Upper lobe of left lung (tissue), 6 donors: ENCODE measurements around the gene MRPL40. TPM values are rescaled to one million over a fixed set of nuclear protein-coding genes. Genes with fewer than 3 reads are reported as not detected.
A peak's percentile ranks its signal among the peaks of the same experiment; 100 is the strongest.

ENCODE experiments used
- ATAC-seq, 2 donors: fragments of 200-7000 bp; cut with Tn5 transposase; one replicate each; pipeline ENCODE4 v1.9.1; 2022; ENCODE audit warnings: mild to moderate bottlenecking in 2 of 2, moderate library complexity in 2 of 2; ENCODE audit not compliant: low FRiP score in 2 of 2
- DNase-seq, 2 donors: peaks; one replicate each; pipeline ENCODE4 v3.0.0-alpha.2; 2019 to 2020
- H3K27ac ChIP-seq, 4 donors: fragments of 200-600 bp; sonication (generic); one replicate each; pipeline ENCODE4 v1.5.1; 2016 to 2019
- H3K27me3 ChIP-seq, 4 donors: fragments of 200-600 bp; sonication (generic); one replicate each; pipeline ENCODE4 v1.5.1; 2017 to 2019
- H3K36me3 ChIP-seq, 4 donors: fragments of 200-600 bp; sonication (generic); one replicate each; pipeline ENCODE4 v1.5.1; 2016 to 2019
- H3K4me1 ChIP-seq, 4 donors: fragments of 200-600 bp; sonication (generic); one replicate each; pipeline ENCODE4 v1.5.1; 2018 to 2019
- H3K4me3 ChIP-seq, 4 donors: fragments of 200-600 bp; sonication (generic); one replicate each; pipeline ENCODE4 v1.5.1; 2017 to 2019; ENCODE audit warnings: mild to moderate bottlenecking in 2 of 4, moderate library complexity in 1 of 4
- H3K9me3 ChIP-seq, 4 donors: fragments of 200-600 bp; sonication (generic); one replicate each; pipeline ENCODE4 v1.5.1; 2018 to 2019
- EP300 ChIP-seq, 4 donors: sonication (generic); formaldehyde crosslinking; IDR thresholded peaks; one replicate each; pipeline ENCODE4 v1.5.1; 2017; ENCODE audit warnings: antibody characterized with exemption in 4 of 4, control low read depth in 2 of 4
- POLR2A ChIP-seq, 4 donors: fragments of 450-650 bp; IDR thresholded peaks; one replicate each; pipeline ENCODE4 v1.5.1; 2016 to 2017; ENCODE audit warnings: antibody characterized with exemption in 4 of 4, mild to moderate bottlenecking in 2 of 4
- POLR2AphosphoS5 ChIP-seq, 2 donors: sonication (generic); formaldehyde crosslinking; IDR thresholded peaks; one replicate each; pipeline ENCODE4 v1.5.1; 2017; ENCODE audit warnings: antibody characterized with exemption in 2 of 2
- WGBS, 2 donors: methylation state at CpG; one replicate each; pipeline ENCODE4 v1.1.5; 2017 to 2018; 5-methylcytosine and 5-hydroxymethylcytosine counted together
- total RNA-seq, 6 donors: library from RNA; depleted of rRNA in 4 of 6; stranded (reverse); fragments of >200 nt in 4 of 6; gene quantifications; one replicate each; pipeline versions ENCODE4 v1.1.0 to v1.2.1, GENCODE V29; 2016 to 2021
- TF ChIP-seq, protein P1 (sequence below), 6 experiments: fragments of 450-650 bp in 4 of 6; fragments of 200-600 bp in 2 of 6; sonication (generic) in 2 of 6; IDR thresholded peaks; one replicate each; pipeline ENCODE4 v1.5.1; 2016 to 2019; ENCODE audit warnings: antibody characterized with exemption in 6 of 6
- donor health status: DM: no; HTN: no; CAD: no; lungs with moderate emphysema.
- donor health status: DM: no; HTN: yes; CAD: no; lungs with severe emphysema.

MRPL40 gene
- total RNA-seq, 6 donors from 2014 or later, result 18.9 to 27.3 (median 22.9) TPM

DNA sequence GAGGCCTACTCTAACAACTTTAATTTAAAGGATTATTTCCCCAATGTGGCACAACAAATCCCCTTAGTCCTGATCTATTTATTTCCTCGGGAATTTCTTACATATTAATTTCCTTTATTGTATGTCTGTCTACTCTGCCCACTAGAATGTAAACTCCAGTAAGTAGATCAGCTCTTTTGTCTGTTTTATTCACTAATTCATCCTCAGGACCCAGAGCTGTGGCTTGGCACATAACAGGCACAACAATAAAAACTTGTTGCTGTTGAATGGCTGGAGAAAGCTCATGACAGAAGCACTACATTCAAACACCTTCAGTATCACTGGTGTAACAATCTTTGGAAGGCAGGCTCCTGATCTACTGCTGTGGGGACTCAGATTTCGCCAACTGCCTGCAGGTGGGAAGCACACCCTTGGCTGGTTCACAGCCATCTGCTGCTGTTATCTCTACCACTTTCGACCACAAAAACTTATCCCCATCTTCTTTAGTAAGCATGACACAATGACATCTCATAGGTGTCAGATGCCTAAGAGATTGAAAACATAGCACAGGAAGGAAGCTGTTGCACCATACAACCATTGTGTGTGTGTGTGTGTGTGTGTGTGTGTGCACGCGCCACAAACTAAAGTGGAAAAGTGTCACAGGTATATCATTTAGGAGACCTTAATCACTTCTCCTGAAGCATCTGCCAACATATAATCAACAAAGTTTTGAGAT, 12.7 kb upstream of the MRPL40 start:
- Histone ChIP-seq H3K4me3 (no peak overlapping the region), H3K4me1 (peaks cover 4 to 26% (median 11%) of the 10 kb centered on the region in 4 donors), H3K27me3 (no peaks in the 10 kb centered on the region), H3K36me3 (no peaks in the 10 kb centered on the region), H3K9me3 (no peaks in the 10 kb centered on the region), H3K27ac (peak overlapping the region in 3 of 4 donors; percentile 8 to 50 (median 12))
- TF ChIP-seq POLR2AphosphoS5 (IDR thresholded peaks at IDR 0.05), result no peak
- no peak for TF ChIP-seq POLR2A (IDR thresholded peaks at IDR 0.05)
- no peak for TF ChIP-seq EP300 (IDR thresholded peaks at IDR 0.05)
- TF ChIP-seq, protein P1, sequence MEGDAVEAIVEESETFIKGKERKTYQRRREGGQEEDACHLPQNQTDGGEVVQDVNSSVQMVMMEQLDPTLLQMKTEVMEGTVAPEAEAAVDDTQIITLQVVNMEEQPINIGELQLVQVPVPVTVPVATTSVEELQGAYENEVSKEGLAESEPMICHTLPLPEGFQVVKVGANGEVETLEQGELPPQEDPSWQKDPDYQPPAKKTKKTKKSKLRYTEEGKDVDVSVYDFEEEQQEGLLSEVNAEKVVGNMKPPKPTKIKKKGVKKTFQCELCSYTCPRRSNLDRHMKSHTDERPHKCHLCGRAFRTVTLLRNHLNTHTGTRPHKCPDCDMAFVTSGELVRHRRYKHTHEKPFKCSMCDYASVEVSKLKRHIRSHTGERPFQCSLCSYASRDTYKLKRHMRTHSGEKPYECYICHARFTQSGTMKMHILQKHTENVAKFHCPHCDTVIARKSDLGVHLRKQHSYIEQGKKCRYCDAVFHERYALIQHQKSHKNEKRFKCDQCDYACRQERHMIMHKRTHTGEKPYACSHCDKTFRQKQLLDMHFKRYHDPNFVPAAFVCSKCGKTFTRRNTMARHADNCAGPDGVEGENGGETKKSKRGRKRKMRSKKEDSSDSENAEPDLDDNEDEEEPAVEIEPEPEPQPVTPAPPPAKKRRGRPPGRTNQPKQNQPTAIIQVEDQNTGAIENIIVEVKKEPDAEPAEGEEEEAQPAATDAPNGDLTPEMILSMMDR (IDR thresholded peaks at IDR 0.05), result no peak
- ATAC-seq, result no peak
- no peak for DNase-seq
- WGBS, 2 donors, result 54 to 67% methylated on average over 5 of the region's 5 CpGs

DNA sequence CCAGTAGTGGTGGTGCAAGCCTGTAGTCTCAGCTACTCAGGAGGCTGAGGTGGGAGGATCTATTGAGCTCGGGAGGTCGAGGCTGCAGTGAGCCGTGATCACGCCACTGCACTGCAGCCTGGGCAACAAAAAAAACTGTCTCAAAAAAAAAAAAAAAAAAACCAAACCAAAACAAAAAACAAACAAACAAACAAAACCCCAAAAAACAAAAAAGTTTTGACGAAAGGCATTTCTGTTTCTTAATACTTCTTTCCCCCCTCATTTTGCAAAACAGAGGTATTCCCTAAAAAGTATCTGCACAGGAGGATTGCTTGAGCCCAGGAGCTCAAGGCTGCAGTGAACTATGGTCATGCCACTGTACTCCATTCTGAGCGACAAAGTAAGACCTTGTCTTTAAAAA, 12.0 kb upstream of the MRPL40 start:
- WGBS, 2 donors, result 84 to 85% methylated on average over 6 of the region's 6 CpGs
- no peaks in the 10 kb centered on the region for H3K27me3 ChIP-seq
- TF ChIP-seq POLR2A (IDR thresholded peaks at IDR 0.05) (no peak), POLR2AphosphoS5 (IDR thresholded peaks at IDR 0.05) (no peak), EP300 (IDR thresholded peaks at IDR 0.05) (no peak)
- TF ChIP-seq, protein P1 (IDR thresholded peaks at IDR 0.05), result no peak
- ATAC-seq (no peak), DNase-seq (no peak)
- no peak overlapping the region for H3K4me3 ChIP-seq
- no peaks in the 10 kb centered on the region for H3K9me3 ChIP-seq
- H3K4me1 ChIP-seq, result peaks cover 4 to 26% (median 11%) of the 10 kb centered on the region in 4 donors
- no peaks in the 10 kb centered on the region for H3K36me3 ChIP-seq
- H3K27ac ChIP-seq, result peak overlapping the region in 1 of 4 donors; percentile 50

DNA sequence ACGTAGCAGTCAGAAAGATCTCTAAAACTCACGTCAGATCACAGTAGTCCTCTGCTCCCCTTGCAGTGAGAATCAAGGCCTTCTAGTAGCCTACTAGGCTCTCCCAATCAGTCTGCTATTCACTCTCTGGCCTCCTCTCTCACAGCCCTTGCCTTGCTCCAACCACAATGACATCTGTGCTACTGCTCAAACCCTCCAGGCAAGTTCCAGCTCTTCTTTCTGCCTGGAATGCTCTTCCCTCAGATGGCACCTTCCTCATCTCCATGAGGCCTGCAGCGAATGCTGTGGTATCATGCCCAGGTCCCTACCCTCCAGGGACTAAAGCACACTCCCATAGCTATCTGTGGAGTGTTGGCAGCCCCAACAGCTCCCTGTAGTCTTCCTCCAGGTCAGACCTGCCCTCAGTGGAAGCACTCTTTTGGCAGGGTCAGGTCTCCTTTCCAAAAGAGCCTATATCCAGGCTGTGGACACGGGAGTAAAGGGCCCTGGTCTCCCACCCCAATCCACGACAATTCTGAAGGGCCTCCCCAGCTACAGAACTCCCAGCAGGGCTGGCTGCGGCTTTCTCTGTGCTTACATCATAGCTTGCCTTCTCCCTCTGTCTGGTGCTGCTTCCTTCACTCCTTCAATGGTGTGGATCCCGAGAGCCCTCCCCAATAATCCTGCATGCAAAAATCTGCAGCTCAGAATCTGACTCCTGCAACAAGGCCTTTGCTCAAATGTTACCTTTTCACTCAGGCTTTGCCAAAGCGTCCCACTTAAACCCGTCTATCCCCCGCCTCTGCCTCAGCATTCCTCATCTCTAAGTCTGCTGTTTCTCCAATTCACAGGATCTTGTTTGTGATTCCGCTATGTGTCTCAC, 9.7 kb upstream of the MRPL40 start:
- peak overlapping the region in 1 of 4 donors; percentile 23 for H3K27ac ChIP-seq
- WGBS, 2 donors, result 79 to 84% methylated on average over 11 of the region's 11 CpGs
- TF ChIP-seq, protein P1 (IDR thresholded peaks at IDR 0.05), result no peak
- TF ChIP-seq EP300 (IDR thresholded peaks at IDR 0.05) (no peak), POLR2AphosphoS5 (IDR thresholded peaks at IDR 0.05) (no peak), POLR2A (IDR thresholded peaks at IDR 0.05) (no peak)

DNA sequence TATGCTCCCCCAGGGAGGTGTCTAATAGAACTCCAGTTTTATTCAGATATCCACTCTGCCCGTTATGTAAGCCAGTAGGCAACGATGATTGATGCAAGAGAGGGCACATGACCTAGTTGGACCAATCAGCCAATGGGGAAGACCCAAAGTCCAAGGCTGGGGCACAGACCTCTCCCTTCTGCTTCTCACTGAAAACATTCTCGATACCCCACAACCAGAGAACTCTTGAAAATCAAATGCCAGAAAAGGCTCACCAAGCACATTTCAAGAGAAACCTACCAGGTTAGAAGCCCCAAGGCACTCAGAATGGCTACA, 8.2 kb upstream of the MRPL40 start:
- no peak for TF ChIP-seq POLR2AphosphoS5 (IDR thresholded peaks at IDR 0.05)
- TF ChIP-seq, protein P1 (IDR thresholded peaks at IDR 0.05), result no peak
- no peak for TF ChIP-seq POLR2A (IDR thresholded peaks at IDR 0.05)
- no peak for TF ChIP-seq EP300 (IDR thresholded peaks at IDR 0.05)
- no peaks in the 10 kb centered on the region for H3K36me3 ChIP-seq

More for the DNA sequence above, 9.7 kb upstream of the MRPL40 start:
- H3K36me3 ChIP-seq, result no peaks in the 10 kb centered on the region
- no peak for DNase-seq
- no peak for ATAC-seq
- no peak overlapping the region for H3K4me3 ChIP-seq
- no peaks in the 10 kb centered on the region for H3K27me3 ChIP-seq
- peaks cover 4 to 33% (median 11%) of the 10 kb centered on the region in 4 donors for H3K4me1 ChIP-seq
- no peaks in the 10 kb centered on the region for H3K9me3 ChIP-seq

More for the DNA sequence above, 8.2 kb upstream of the MRPL40 start:
- no peaks in the 10 kb centered on the region for H3K9me3 ChIP-seq
- 75 to 100% methylated on average over 1 to 3 of the region's 3 CpGs for WGBS, 2 donors
- peaks cover 8 to 33% (median 13%) of the 10 kb centered on the region in 4 donors for H3K4me1 ChIP-seq
- H3K27me3 ChIP-seq, result no peaks in the 10 kb centered on the region
- no peak for ATAC-seq
- no peak overlapping the region for H3K27ac ChIP-seq
- H3K4me3 ChIP-seq, result no peak overlapping the region
- no peak for DNase-seq
